HG03558 (cell line): Measurements from ENCODE around the gene OSBP2.

Experiments
- ATAC-seq: cut with Tn5 transposase; IDR thresholded peaks from one replicate; pipeline ENCODE4 v1.9.1; 2021; ENCODE audit warnings: moderate number of reproducible peaks; ENCODE audit not compliant: unreplicated experiment; ENCODE audit errors: extremely low read depth

The OSBP2 gene

GRCh38 chr22:30889268-30889995 is 194.8 kb downstream of the OSBP2 start:
- ATAC-seq = no peak

- ATAC-seq = no peak
Measured at GRCh38 chr22:30889996-30890480, 195.4 kb downstream of the OSBP2 start.

- no peak for ATAC-seq
Measured at GRCh38 chr22:30890686-30891442, 196.2 kb downstream of the OSBP2 start.

GRCh38 chr22:30891443-30891755 is 196.7 kb downstream of the OSBP2 start:
- no peak for ATAC-seq

GRCh38 chr22:30891781-30892180 is 197.1 kb downstream of the OSBP2 start:
- no peak for ATAC-seq

GRCh38 chr22:30892286-30892685 is 197.6 kb downstream of the OSBP2 start:
- no peak for ATAC-seq

- no peak for ATAC-seq
Measured at GRCh38 chr22:30892731-30893221, 198.1 kb downstream of the OSBP2 start.

GRCh38 chr22:30893434-30894370 is 199.0 kb downstream of the OSBP2 start:
- no peak for ATAC-seq

- ATAC-seq = no peak
Measured at GRCh38 chr22:30894371-30894740, 199.7 kb downstream of the OSBP2 start.

GRCh38 chr22:30902496-30903357 is 208.1 kb downstream of the OSBP2 start:
- no peak for ATAC-seq

- no peak for ATAC-seq
Measured at GRCh38 chr22:30903876-30904460, 209.3 kb downstream of the OSBP2 start.

GRCh38 chr22:30905696-30906341 is 211.1 kb downstream of the OSBP2 start:
- ATAC-seq = no peak

- ATAC-seq = no peak
Measured at GRCh38 chr22:30906411-30906810, 211.7 kb downstream of the OSBP2 start.

- ATAC-seq = no peak
Measured at GRCh38 chr22:30906946-30907345, 212.3 kb downstream of the OSBP2 start.

- no peak for ATAC-seq
Measured at GRCh38 chr22:30908051-30908461, 213.4 kb downstream of the OSBP2 start.

- ATAC-seq = no peak
Measured at GRCh38 chr22:30909306-30909705, 214.6 kb downstream of the OSBP2 start.

GRCh38 chr22:30910358-30910757 is 215.7 kb downstream of the OSBP2 start:
- no peak for ATAC-seq

- no peak for ATAC-seq
Measured at GRCh38 chr22:30918761-30919160, 224.1 kb downstream of the OSBP2 start.

- ATAC-seq = no peak
Measured at GRCh38 chr22:30919973-30920372, 225.3 kb downstream of the OSBP2 start.
